NCI-H1092 treated with DMSO at 0.1 percent for 48 hours (cell line): ENCODE data around the gene QSER1.
"Not testable (repeated sequence)": the region's sequence is repeated elsewhere in the genome, so short reads cannot be mapped to it uniquely, and the experiment has no call there.

Source experiments
- DNase-seq: peaks from one replicate; lab custom pipeline; 2025; lab: John Stamatoyannopoulos, UW

QSER1 gene

DNA sequence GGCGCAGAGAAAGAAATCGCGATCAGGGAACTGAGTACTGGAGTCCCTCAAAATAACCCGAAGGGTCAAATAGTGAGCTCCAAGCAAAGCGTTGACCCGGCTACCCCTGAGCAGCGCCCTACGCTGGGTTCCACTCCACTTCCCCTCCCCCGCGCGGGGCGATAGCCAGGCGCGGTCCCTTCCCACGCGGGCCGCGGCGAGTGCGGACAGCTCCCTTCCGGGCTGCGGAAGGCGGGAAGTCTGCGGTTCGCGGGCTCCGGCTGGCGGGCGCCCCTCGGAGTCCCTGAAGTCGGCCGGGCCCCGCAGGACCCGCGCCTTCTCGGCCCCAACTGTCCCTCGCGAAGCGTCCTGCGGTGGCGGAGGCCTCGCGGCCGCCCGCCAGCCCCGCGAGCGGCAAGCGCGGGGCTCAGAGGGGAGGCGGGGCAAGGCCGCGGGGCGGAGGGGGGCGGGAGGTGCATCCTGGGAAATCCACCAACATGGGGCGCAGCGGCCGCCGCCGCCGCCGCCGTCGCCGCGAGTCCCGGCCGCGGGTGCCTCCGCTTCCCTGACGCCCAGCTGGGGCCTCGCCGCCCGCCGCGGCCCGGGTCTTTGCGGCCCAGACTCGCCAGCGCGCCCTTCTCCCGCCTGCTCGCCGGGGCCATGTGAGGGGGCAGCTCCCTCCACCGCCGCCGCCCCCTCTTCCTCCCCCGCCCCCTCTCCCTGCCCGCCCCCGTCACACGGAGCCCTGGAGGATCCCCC is at the start of gene QSER1:
TSS of gene QSER1 (plus strand) at position 457 of the 738 bp plus-strand sequence. CDS start 315 bp downstream, outside the sequence.
- peak; percentile 76 for DNase-seq

DNA sequence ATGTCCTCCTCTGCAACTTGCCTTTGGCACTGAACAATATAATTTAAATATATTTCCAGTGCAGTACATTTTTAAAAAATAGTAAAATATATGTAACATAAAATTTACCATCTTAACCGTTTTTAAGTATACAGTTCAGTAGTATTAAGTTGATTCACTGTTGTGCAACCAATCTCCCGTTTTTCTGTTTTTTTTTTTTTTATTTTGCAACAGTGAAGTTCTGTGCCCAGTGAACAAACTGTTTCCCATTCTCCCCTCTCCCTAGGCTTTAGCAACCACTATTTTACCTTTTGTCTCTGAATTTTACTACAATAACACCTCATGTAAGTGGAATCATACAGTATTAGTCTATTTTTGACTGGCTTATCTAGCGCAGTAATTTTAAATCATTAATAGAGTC is 49.1 kb upstream of the QSER1 start:
- no peak for DNase-seq

DNA sequence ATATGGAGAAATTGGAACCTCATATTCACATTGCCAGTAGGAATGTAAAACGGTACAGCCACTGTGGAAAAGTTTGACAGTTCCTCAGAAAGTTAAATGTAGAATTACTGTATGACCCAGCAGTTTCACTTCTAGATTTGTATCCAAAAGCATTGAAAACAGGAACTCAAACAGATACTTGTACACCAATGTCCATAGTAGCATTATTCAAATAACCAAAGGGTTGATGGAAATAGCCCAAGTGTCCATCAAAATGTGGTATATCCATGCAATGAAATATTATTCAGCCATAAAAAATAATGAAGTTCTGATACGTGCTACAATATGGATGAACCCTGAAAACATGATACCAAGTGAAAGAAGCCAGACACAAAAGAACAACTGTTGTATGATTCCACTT is 45.1 kb upstream of the QSER1 start:
- no peak for DNase-seq

DNA sequence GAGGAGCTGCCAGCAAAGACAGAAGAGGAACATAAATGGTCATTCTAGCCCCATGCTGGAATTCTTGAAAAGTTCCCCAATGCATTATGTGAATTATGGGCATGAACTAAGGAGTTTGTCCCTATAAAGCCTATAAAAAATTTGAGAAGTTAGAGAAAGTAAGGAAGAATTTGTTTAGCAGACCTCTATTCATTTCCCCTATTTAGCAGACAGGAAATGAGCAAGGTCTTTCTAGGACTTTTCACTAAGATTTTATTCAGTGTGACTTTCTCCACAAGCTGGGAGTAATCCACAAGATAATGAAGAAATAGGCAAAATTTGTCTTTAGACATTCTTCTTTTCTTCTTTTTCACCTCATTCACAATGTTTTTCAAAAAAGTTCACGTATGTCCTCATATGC is 42.9 kb upstream of the QSER1 start:
- DNase-seq, result no peak

DNA sequence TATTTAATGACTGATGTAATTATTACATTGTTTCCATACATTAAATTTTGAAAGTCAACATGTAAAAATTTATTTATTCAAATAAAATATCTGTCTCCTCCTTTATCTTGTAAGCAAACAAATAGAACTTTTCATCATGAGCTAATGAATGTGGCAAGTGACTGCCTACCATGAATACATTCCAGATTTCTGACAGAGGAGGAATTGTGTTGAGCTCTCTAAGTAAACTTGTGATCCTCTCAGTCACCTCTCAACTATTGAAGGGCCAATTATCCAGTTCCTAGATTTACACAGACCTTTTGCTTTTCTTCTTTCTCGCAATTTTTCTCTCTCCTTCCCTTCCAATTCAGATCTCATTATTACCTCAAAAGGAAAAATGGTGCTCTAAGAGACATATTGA is 41.4 kb upstream of the QSER1 start:
- no peak for DNase-seq

DNA sequence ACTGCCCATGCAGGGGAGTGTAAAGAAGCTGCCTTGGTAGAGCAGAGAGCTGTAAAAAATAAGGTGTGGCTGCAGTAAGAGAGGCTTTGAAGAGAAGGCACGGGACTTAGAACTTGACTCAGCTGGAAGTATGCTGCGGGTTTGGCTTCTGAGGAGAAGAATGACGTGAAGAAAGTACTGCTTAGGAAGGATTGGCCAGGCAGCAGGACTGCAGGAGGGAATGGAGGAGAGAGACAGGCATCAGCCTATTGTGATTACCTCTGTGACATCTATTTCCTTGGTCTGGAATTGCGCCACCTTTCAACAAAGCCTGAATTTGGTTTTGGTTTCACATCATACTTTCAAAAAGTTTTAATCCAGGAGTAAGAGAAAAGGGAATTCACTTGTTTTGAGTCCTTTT is 40.4 kb upstream of the QSER1 start:
- DNase-seq, result no peak

DNA sequence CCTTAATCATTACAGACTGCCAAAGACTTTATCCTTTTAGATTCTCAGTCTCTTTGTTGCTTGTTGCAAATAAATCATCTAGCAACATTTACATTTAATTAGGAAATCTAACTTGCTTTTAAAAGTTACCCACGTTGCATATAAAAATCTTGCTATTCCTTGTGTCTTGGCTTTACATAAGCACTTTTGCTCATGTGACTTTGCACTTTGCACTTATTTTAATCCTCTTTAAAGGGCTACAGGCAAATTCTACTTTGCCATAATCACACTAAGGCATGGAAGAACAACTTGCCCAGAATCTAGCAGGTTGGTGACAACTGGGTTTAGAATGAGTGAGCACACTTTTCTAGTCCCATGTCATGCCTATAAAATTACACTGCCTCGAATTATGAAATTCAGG is 37.0 kb upstream of the QSER1 start:
- no peak for DNase-seq

DNA sequence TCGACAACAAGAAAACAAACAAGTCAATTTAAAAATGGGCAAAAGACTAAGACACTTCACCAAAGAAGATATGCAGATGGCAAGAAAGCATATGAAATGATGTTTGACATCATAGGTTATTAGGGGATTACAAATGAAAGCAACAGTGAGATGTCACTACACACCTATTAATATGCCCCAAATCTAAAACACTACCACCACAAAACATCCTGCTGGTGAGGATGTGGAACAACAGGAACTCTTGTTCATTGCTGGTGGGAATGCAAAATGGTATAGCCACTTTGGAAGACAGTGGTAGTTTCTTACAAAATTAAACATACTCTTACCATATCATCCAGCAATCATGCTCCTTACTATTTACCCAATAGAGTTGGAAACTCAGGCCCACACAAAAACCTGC is 33.9 kb upstream of the QSER1 start:
- DNase-seq, result no peak

DNA sequence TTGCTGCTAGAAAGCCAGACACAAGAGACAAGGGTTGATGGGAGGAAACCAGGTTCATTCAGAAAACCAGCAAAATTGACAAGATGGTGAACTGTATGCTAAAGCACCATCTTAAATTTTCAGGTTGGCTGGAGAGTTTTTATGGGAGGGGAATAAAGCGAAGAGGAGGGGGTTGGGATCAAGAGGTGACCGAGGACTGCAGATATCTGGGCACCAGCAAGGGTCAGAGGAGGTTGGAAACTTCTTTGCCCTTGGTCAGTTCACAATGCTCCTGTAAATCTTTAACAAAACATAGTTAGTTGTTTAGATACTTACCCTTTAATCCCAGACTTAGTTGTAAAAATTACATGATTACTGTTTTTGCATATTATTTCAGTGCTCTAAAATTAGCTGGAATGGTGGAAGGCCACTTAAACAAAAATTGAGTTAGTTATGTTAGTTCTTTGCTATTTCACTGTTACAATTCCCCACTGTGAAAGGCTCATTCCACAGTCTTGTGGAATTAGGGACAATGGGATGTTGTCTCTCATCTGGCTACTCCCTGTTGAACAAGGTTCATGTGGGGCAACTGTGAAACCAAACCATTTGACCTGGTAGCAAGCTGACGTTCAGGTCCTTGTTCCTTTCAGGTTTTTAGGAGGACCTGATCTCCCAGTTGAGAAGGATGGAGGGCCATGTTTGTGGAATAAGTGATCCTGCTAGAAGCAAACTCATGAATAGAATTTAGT is 30.6 kb upstream of the QSER1 start:
- no peak for DNase-seq

DNA sequence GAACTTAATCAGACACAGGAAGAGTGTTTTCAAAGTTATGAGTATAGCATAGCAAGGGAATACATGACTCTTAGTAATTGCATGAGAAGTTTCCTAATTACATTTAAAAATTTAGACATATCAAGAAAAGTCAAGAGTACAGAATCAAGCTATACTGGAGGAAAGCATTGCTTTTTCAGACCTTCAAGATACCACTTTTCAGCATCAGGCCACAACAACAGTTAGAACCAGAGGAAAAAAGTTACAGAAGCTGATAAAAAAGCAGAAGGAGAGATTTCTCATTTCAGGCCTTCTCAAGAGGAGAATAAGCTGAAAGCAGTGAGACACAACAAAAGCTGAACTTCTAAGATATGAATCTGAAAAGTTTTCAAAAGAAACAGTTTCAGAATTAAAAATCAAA is 28.1 kb upstream of the QSER1 start:
- DNase-seq, result no peak

DNA sequence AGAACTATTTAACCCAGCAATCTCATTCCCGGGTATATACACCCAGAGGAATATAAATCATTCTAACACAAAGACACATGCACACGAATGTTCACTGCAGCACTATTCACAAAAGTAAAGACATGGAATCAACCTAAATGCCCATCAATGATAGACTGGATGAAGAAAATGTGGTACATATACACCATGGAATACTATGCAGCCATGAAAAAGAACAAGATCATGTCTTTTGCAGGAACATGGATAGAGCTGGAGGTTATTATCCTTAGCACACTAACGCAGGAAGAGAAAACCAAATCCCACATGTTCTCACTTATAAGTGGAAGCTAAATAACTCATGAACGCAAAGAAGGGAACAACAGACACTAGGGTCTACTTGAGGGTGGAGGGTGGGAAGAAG is 23.9 kb upstream of the QSER1 start:
- not testable (repeated sequence) for DNase-seq

DNA sequence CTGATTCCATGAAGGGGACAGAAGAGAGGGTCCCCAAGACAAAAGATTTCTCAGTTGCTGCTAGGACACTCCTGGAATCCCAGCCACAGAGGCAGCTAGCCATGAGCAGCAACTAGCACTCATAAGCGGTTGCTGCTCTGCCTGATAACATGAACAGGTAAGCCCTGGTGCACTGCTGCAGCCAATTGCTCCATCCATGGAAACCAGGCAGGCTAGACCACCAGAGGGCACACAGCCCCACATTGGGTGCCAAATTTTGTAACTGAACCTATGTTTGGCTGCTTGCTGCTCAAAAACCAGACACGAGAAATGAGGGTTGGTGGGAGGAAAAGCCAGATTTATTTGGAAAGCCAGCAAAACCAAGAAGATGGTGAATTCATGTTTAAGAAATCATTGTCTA is 21.9 kb upstream of the QSER1 start:
- DNase-seq, result peak; percentile 34

DNA sequence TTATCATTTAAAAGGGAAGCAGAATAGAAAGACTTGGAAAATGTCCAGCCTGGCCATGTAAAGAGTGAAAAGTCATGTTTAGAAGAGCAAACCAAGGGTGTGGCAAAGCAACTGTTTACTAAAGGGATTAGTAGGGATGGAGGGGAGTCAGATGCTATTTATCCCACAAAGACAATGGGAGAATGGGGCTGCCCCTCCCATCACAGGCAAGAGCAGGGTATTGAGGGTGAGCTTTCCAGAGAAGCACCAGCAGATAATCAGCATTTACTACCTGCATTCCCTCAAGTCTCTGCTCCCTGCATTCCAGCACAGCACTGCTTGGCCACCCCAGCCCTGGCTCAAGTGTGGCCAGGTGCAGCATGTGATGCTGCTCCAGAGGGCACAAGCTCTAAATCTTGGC is 18.5 kb upstream of the QSER1 start:
- DNase-seq, result no peak

DNA sequence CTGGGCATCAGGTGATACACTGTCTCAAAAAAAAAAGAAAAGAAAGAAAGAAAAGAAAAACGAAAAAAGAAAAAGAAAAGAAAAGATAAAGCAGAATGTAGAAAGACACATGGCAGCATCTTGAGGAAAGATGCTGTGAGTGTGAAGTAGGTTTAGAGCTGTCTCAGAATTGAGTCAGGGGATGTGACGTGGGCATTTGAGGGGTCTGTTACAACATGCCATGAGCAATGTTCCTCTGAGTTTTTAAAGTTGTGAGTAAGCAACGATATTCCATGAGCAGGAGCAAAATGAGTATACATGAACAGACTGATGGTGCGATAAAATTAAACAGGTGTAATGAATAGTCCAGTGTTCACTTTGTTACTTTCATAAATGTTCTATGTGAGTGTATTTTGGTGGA is 11.3 kb upstream of the QSER1 start:
- no peak for DNase-seq

DNA sequence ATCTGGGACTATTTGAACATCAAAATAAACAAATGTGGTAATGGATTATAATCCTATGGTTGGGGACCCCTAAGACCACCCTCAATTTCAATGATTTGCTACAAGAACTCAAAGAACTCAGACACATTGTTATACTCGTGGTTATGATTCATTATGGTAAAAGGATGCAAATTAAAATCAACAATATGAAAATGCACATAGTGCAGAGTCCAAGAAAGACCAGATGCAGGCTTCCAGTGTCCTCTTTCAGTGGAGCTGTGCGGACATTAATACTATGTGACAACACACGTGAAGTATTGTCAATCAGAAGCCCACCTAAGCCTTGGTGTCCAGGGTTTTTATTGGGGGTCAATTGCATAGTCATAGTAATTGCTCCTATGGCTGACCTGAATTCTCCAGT is 9.2 kb upstream of the QSER1 start:
- DNase-seq, result no peak

DNA sequence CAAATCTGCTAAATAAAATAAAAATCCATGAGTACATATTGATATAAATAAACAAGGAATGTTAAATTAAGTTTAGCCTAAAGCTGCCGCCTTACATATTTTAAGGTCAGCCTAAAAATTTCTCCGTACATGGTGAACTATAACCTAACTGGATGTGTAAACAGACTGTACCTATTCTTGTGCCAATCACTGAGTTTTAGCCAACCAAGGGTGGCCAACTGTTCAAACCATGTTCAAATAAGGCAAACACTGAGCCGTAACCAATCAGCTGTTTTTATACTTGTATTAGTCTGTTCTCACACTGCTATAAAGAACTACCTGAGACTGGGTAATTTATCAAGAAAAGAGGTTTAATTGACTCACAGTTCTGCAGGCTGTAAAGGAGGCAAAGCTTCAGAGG is 8.6 kb upstream of the QSER1 start:
- DNase-seq, result no peak

DNA sequence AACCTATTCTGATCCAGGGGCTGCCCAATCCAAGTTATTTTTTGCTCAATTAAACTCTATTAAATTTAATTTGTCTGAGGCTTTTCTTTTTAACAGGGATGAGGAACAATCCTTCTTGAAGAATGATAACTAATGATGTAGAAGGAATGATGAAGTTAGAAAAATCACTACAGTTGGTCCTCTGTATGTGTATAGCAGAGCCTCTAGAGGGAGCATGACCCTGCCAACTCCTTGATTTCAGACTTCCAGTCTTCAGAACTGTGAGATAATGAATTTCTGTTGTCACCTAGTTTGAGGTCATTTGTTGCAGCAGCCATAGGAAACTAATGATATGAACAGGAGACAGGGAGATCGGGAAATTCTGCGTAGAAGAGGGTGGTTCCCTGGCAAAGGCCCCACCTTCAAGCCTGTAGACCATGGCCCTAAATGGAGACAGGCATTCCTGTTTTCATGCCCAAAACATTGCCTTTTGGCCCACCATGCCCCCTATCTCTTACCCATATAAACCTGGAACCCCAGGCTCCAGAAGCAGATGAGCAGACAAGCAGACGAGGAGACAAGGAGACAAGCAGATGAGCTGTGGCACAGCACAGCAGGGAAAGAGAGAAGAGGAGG is 7.7 kb upstream of the QSER1 start:
- no peak for DNase-seq

DNA sequence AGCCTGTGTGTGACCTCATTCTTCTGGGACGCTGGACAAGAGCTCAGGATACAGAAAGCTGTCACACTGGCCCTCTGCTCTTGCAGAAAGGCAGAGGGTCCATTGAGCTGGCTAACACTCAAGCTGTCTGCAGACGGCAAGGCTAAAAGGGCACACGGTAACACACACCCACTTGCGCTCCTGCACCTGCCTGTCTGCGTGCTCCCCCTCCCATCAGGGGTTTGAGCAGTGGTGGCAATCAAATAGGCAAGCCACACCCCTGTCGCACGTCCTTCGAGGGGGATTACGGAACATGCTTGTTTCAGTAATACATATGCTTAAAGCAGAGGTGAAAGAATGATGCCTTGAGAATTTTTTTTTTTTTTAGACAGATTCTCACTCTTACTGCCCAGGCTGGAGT is 7.1 kb upstream of the QSER1 start:
- DNase-seq, result no peak

DNA sequence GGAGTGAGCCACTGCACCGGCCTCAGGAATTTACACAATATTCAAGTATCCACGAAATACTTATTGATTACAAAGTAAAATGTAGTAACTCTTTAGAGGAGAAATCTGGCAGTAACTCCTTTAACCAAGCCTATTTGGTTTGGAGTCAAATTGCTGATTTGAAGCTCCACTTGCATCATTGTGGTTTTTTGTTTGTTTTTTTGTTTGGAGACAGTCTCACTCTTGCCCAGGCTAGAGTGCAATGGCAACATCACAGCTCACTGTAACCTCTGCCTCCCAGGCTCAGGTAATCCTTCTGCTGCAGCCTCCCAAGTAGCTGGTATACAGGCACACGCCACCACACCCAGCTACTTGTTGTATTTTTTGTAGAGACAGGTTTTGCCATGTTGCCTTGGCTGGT is 6.4 kb upstream of the QSER1 start:
- DNase-seq, result no peak

DNA sequence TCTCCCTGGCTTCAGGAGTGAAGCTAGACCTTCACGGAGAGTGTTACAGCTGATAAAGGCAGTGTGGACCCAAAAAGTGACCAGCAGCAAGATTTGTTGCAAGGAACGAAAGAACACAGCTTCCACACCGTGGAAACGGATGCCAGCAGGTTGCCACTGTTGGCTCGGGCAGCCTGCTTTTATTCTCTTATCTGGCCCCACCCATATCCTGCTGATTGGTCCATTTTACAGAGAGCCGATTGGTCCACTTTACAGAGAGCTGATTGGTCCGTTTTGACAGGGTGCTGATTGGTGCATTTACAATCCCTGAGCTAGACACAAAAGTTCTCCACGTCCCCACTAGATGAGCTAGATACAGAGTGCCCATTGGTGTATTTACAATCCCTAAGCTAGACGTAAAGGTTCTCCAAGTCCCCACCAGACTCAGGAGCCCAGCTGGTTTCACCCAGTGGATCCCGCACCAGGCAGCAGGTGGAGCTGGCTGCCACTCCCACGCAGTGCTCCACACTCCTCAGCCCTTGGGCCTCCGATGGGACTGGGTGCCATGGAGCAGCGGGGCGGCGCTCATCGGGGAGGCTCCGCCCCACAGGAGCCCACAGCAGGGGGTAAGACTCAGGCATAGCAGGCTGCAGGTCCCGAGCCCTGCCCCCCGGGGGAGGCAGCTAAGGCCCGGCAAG is 4.8 kb upstream of the QSER1 start:
- DNase-seq, result not testable (repeated sequence)

DNA sequence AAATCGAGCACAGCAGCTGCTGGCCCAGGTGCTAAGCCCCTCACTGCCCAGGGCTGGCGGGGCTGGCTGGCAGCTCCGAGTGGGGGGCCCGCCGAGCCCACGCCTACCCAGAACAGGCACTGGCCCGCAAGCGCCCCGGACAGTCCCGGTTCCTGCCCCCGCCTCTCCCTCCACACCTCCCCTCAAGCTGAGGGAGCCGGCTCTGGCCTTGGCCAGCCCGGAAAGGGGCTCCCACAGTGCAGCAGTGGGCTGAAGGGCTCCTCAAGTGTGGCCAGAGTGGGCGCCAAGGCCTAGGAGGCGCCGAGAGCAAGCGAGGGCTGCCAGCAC is 4.3 kb upstream of the QSER1 start:
- DNase-seq, result not testable (repeated sequence)

DNA sequence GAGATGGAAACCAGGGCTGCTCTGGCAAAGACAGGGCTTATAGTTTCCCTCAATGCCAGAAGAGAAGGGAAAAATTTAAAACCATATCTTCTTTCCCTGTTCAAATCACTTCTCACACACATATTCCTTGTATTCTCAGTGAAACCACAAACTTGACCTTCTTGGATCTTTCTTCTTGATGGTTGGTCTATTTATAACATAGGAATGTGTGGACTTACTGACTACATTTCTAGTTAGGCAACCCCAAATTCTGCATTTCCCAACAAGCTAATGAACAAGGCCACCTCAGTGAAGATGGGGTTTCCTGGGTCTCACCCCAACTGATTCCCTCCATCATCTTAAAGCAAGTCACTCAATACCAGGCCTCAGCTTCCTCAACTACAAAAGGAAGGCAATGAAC is 3.8 kb upstream of the QSER1 start:
- no peak for DNase-seq
